A549 treated with RU486 at 1 μM for 4 hours (cell line): Measurements from ENCODE around the gene CBR1. TPM values are rescaled to one million over a fixed set of nuclear protein-coding genes. Genes with fewer than 3 reads are reported as not detected.

Experiments
- total RNA-seq: library from RNA; stranded (reverse); fragments of 200-300 nt; extraction: Qiagen RNA extraction; gene quantifications from 5 replicates; pipeline ENCODE4 v1.2.3, GENCODE V29; 2022; ENCODE audit warnings: low read depth

Gene CBR1
- total RNA-seq: 157 to 190 TPM (median 181 TPM) in 5 replicates

GRCh38 chr21:36069713-36070583, at the start of gene CBR1:
TSS of gene CBR1 (plus strand) at chr21:36070024. CDS start at chr21:36070116, 92 bp downstream.

GRCh38 chr21:36060159-36060921, 9.5 kb upstream of the CBR1 start, which contains the start of gene SETD4:
TSS of gene SETD4 (minus strand) at chr21:36060526. CDS start at chr21:36058888, 1,638 bp downstream.

Other genes starting within 250 kb of the CBR1 start
- 9.1 to 12.5 TPM (median 10.5 TPM) in 5 replicates for gene SETD4, start 9.5 kb upstream of the CBR1 start, total RNA-seq
- gene CBR3, start 65.1 kb downstream of the CBR1 start, total RNA-seq: 14.5 to 17.1 TPM (median 16.1 TPM) in 5 replicates
- gene DOP1B, start 86.8 kb downstream of the CBR1 start, total RNA-seq: 2.9 to 4.9 TPM (median 4.3 TPM) in 5 replicates